Measurements from ENCODE around the gene BCO2. TPM values are rescaled to one million over a fixed set of nuclear protein-coding genes. Genes with fewer than 3 reads are reported as not detected.
A peak's percentile ranks its signal among the peaks of the same experiment; 100 is the strongest.

The BCO2 gene
- total RNA-seq, 3 donors from 2014 or later = 3.4 to 10.8 (median 5.2) TPM

DNA sequence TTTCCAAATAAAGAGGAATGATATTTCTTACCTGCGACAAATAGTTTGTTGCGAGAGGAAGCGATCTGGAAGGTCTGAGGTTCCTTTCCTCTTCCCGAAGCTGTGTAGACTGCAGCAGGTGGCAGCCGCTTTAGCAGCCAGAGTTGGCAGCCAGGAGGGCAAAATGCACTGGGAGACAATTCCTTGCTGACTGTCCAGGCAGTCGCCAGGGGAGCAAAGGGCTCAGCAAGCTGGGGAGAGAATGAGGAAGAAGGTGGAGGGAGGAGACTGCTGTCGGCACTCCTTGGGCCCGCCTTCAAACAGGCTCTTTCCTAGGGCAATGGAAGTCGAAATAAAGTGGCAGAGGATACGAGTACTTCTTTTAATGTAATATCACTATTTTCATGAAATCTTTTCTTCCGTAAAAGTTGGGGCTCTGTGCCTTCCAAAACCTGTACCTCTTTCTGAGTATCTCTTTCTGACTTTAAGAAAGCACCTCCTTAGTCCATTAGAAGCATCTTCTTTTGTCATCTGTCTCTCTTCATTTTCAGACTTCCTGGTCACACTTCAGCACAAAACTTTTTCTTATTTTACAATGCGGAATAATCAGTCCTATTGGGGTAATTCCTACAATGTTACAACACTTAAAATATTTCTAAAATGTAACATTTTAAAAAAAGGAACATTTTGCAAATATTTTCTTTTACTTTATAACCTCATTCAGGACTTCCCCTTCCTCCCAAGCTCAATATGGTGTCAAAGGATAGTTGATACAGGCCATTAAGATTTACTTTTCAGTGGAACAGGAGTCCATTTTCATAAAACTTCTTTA lies 11.2 kb upstream of the BCO2 start, which contains the start of gene IL18:
IL18 (minus strand) TSS at position 220 of the 811 bp plus-strand sequence. CDS start 9,041 bp downstream, outside the sequence.
- H3K36me3 ChIP-seq = no peaks in the 10 kb centered on the region
- TF ChIP-seq CTCF (IDR thresholded peaks at IDR 0.05) = no peak
- TF ChIP-seq POLR2A (IDR thresholded peaks at IDR 0.05) = no peak
- no peak for TF ChIP-seq POLR2AphosphoS5 (IDR thresholded peaks at IDR 0.05)
- H3K4me1 ChIP-seq = no peaks in the 10 kb centered on the region
- no peaks in the 10 kb centered on the region for H3K27me3 ChIP-seq
- H3K27ac ChIP-seq = no peak within 1 kb of the TSS
- intact Hi-C loops (cut with DNase I; ENCODE audit: low total_unique reads) = no loop called here
- DNase-seq (ENCODE audit: low spot score in 2 of 2) = no peak
- peak within 1 kb of the TSS in 2 of 3 donors; percentile 12 to 33 for H3K4me3 ChIP-seq
- no peaks in the 10 kb centered on the region for H3K9me3 ChIP-seq

DNA sequence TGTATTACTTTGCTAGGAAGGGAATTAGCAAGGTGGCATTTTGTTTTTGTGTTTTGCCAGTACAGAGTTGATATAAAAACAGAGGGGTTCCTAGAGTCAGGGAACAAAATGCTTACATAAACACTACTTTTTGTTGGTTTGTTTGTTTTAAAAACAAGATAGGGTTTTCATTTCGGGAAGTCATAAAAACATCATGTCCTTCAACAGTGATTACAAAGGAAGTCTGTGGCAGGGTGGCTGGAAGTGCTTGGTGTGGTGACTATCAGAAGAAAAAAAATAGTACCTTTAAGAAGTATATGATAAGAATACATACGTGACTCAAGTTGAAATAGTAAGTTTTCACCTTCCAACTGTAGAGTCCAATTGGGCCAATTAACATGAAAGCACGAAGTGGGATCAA lies 10.3 kb upstream of the BCO2 start:
- no peaks in the 10 kb centered on the region for H3K9me3 ChIP-seq
- intact Hi-C loops (cut with DNase I; ENCODE audit: low total_unique reads) = no loop called here
- no peaks in the 10 kb centered on the region for H3K27me3 ChIP-seq
- H3K36me3 ChIP-seq = no peaks in the 10 kb centered on the region
- no peak overlapping the region for H3K27ac ChIP-seq
- no peaks in the 10 kb centered on the region for H3K4me1 ChIP-seq
- no peak overlapping the region for H3K4me3 ChIP-seq
- TF ChIP-seq POLR2AphosphoS5 (IDR thresholded peaks at IDR 0.05) (no peak), POLR2A (IDR thresholded peaks at IDR 0.05) (no peak), CTCF (IDR thresholded peaks at IDR 0.05) (no peak)
- DNase-seq (ENCODE audit: low spot score in 2 of 2) = no peak

DNA sequence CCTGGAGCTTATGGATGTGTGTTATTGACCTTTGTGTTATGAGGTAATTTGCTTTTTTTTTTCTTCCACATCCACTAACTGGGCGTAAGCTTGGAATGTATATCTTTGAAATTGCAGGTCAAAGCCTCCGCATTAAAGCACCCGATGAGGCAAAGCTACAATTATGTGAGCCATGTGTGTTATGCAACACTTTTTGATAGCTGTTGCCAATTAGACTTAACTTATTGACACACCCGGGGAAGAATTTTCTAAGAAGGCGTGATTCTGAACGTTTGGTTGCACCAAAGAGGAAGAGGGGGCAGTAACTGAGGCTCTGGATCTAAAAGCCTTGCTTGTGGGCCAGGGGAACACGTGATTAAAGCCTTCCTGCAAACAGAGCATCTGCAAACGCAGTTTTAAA lies 8.8 kb upstream of the BCO2 start:
- H3K27ac ChIP-seq = no peak overlapping the region

DNA sequence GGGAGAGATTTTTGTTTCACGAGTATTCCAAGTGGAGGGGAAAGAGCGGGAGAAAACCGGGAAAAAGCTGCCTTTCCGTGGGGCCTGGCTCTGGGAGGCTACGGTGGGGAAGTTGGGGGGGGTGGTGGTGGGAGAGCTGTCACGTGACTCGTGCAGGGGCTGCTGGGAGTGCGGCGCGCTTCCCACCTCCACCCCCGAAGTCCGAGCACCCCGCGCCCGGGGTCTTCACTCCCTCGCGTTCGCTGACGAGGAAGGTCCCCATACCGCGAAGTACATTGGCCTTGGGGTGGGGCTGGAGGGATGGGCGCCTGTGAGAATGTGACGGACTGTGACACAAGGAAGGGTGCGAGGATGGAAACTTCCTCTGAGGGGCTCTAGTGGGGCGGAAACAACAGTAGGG lies 8.2 kb upstream of the BCO2 start, which contains the start of gene TEX12:
TEX12 (plus strand) TSS at position 228 of the 400 bp plus-strand sequence. CDS start 1,897 bp downstream, outside the sequence.
- intact Hi-C loops (cut with DNase I; ENCODE audit: low total_unique reads) = no loop called here
- Histone ChIP-seq H3K9me3 (no peaks in the 10 kb centered on the region), H3K27me3 (no peaks in the 10 kb centered on the region), H3K27ac (peak within 1 kb of the TSS in 1 of 2 donors; percentile 36), H3K4me1 (no peaks in the 10 kb centered on the region), H3K4me3 (no peak within 1 kb of the TSS), H3K36me3 (no peaks in the 10 kb centered on the region)
- no peak for DNase-seq (ENCODE audit: low spot score in 2 of 2)
- TF ChIP-seq POLR2A (IDR thresholded peaks at IDR 0.05) (no peak), POLR2AphosphoS5 (IDR thresholded peaks at IDR 0.05) (no peak), CTCF (IDR thresholded peaks at IDR 0.05) (no peak)

More for the DNA sequence above, 8.8 kb upstream of the BCO2 start:
- H3K27me3 ChIP-seq = no peaks in the 10 kb centered on the region
- no peaks in the 10 kb centered on the region for H3K36me3 ChIP-seq
- H3K9me3 ChIP-seq = no peaks in the 10 kb centered on the region
- intact Hi-C loops (cut with DNase I; ENCODE audit: low total_unique reads) = no loop called here
- TF ChIP-seq POLR2AphosphoS5 (IDR thresholded peaks at IDR 0.05) = no peak
- no peak for TF ChIP-seq CTCF (IDR thresholded peaks at IDR 0.05)
- no peak for TF ChIP-seq POLR2A (IDR thresholded peaks at IDR 0.05)
- no peak for DNase-seq (ENCODE audit: low spot score in 2 of 2)
- no peak overlapping the region for H3K4me3 ChIP-seq
- no peaks in the 10 kb centered on the region for H3K4me1 ChIP-seq

DNA sequence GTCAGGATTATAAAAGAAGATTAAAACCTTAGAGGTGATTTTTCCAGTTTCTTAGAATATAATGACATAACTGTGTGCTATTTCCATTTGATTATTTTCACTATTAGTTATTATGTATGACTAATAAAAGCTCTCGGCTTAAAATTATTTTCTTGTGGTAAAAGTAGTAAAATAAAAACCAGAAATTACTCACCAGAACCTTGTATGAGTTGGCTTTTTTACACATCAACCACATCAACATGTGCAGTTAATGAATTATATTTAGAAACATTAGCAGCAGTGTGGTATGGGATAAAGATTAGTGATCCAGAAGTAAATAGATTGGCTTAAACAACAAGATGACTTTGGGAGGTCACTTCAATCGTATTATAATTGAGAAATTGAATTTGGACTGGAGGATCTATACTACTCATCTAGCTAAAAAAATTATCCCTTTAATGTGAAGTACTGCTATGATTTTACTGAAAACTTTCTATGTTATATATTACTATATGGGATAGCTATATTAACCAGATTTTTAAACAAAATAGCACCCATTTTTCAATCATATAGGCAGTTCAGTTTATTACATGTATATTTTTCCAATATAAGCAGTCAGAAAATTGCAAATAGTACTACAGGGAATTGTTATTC lies 2.8 kb upstream of the BCO2 start:
- Histone ChIP-seq H3K4me1 (no peaks in the 10 kb centered on the region), H3K27ac (no peak overlapping the region), H3K36me3 (no peaks in the 10 kb centered on the region), H3K9me3 (no peaks in the 10 kb centered on the region), H3K4me3 (no peak overlapping the region), H3K27me3 (no peaks in the 10 kb centered on the region)
- DNase-seq (ENCODE audit: low spot score in 2 of 2) = no peak
- intact Hi-C loops (cut with DNase I; ENCODE audit: low total_unique reads) = no loop called here
- TF ChIP-seq POLR2A (IDR thresholded peaks at IDR 0.05) (no peak), CTCF (IDR thresholded peaks at IDR 0.05) (no peak), POLR2AphosphoS5 (IDR thresholded peaks at IDR 0.05) (no peak)

All from breast epithelium (tissue), 4 donors.